ENCODE measurements around the gene PTPN14. TPM values are rescaled to one million over a fixed set of nuclear protein-coding genes. Genes with fewer than 3 reads are reported as not detected.

The PTPN14 gene
- total RNA-seq, 1 experiment from 2014 or later: 47.7 TPM

GRCh38 chr1:214402613-214403083 lies 148.8 kb downstream of the PTPN14 start:
- no peak for DNase-seq (ENCODE audit: low read depth)

- DNase-seq (ENCODE audit: low read depth): no peak
These were observed 149.7 kb downstream of the PTPN14 start for GRCh38 chr1:214401666-214402065.

GRCh38 chr1:214400131-214400530 lies 151.3 kb downstream of the PTPN14 start:
- no peak for DNase-seq (ENCODE audit: low read depth)

- DNase-seq (ENCODE audit: low read depth): no peak
These were observed 152.9 kb downstream of the PTPN14 start for GRCh38 chr1:214398490-214398889.

DNA sequence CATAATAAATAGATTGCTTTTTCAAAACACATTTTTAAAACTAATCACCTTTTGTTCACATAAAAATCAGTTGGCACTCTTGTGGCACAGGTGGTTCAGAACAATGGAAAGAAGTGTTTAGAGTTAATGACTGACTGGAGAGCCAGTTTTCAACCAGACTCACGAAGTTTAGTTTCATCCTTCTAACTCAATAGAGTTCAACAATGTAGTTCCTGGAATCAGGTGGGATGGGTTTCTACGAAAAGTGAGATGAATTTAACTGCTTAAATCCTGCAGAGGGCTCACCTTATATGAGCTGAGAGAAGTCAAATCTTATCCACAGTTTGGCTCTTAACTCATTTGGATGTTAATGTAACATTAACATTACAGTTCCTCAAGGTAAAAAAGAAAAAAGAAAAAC lies 153.9 kb downstream of the PTPN14 start:
- no peak for DNase-seq (ENCODE audit: low read depth)

GRCh38 chr1:214396330-214396729 lies 155.1 kb downstream of the PTPN14 start:
- DNase-seq (ENCODE audit: low read depth): no peak

DNA sequence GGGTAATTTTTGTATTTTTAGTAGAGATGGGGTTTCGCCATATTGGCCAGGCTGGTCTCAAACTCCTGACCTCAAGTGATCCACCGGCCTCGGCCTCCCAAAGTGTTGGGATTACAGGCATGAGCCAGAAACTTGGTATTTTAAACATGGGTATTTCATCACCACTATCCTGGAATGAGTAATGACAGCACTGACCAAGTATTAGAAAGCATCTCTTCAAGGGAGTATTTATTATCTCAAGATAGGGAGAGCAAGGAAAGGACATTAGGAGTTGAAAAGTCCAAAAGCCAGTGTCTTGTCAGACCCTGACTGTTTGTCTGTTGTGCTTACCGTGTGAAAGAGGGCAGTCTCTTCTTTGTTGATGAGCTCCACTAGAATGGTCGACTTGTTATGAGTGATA lies 156.8 kb downstream of the PTPN14 start:
- DNase-seq (ENCODE audit: low read depth): peak; percentile 77

GRCh38 chr1:214393086-214393485 lies 158.3 kb downstream of the PTPN14 start:
- DNase-seq (ENCODE audit: low read depth): no peak

GRCh38 chr1:214391873-214392645 lies 159.3 kb downstream of the PTPN14 start:
- no peak for DNase-seq (ENCODE audit: low read depth)

GRCh38 chr1:214389734-214390133 lies 161.7 kb downstream of the PTPN14 start:
- no peak for DNase-seq (ENCODE audit: low read depth)

GRCh38 chr1:214386747-214387146 lies 164.7 kb downstream of the PTPN14 start:
- peak; percentile 88 for DNase-seq (ENCODE audit: low read depth)

GRCh38 chr1:214386333-214386732 lies 165.1 kb downstream of the PTPN14 start:
- no peak for DNase-seq (ENCODE audit: low read depth)

- DNase-seq (ENCODE audit: low read depth): no peak
These were observed 166.0 kb downstream of the PTPN14 start for GRCh38 chr1:214385428-214385827.

DNA sequence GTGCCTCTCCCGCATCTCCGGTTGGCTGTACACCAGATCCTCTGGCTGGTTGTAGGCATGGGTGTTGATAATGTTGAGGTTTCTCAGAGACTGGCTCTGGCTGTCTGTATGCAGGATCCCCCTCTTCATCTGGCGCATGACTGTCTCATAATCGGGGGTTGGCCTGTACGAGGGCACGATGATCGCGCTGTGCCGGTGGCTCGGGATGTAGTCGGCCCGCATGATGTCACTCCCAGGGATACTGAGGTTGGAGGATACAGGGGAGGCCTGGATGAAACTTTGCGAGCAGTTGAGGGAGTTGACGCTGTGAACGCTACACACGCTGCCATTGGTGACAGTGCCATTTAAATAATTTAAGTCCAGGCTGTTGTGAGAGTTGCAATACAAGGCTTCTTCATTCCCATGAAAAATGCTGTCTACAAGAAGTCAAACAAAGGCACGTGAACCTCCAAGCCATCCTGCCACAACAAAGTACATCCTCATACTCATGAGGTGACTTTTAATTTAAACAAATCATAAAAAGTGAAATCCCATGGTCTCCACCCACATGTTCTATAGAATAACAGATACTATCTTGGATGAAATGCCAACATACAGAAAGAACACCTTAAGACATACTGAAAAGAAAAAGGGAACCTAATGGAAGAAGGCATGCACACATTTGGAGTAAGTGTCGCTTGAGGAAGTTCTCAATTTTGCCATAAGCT lies 166.9 kb downstream of the PTPN14 start:
- no peak for DNase-seq (ENCODE audit: low read depth)

DNA sequence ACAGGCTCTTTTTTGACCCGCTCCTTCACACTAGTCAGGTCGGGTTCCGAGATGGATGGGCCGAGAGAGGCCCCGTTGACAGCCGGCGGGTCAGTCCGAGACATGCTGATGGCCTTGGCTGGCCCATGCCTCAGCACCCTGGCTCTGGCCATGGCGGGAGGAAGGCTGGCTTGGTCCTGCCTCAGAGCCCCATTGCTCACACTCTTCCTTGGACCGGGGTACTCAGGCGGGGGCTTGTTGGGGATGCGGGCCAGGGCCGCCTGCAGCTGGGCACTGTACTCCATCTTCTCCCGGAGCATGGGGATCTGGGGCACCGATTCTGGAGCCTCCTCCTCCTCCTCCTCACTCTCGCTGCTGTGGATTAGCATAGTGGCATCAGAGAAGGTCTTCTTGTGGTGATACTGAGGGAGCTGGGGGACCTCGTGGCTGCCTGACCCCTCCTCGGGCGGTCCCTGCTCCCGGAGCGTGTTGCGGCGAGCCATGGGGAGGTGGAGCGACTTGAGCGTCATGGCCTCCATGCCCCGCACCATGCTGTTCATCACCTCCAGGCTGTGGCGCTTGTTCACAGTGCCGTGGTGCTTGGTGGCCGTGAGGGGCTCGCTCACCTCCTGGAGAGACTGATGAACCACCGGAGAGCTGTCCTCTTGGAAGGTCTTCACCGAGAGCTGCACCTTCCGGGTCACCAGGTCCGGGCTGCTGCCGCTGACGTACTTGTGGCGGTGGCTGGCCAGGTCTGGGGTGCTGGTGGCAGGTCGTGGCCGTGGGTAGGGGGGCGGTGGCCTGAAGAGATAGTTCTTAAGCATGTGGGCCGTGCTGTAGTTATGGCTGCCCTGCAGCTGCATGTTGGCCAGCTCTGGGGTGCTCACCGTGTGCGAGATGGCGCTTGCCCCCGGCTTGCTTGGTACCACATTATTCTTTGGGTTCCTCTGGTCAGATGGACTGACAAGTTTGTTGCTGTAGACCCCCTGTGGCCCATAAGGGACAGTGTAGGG lies 167.7 kb downstream of the PTPN14 start:
- DNase-seq (ENCODE audit: low read depth): no peak

DNA sequence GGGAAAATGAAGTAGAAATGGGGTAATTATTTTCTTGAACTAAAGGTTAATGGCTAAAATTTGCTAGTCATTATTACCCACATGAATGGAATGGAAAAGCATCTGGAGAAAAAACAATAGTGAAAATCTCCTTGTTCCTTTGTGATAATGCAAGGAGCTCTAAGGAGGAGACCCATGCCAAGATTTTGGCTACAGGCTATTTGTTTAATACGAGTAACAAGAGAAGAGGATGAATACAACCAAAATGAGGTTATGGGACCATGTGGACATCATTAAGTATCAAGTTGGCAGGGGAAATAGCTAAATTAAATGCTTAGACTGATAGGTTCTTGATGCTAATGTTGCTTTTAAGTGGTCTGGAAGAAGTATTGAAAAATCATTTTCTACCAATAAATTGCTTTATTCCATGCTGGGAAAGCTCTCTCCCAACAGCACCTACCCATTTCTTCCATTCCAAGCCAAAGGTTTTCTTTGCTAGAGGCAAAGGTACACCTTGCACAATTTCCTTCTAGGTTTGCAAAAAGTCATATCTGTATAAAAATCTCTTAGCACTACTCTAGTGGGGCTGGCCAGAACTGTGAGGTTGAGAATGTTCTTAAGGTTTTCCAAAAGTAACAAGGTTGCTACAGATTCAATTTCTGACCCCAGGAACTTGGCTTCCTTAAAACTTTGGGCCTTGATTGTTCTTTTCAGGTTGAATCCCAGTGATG lies 170.3 kb downstream of the PTPN14 start:
- no peak for DNase-seq (ENCODE audit: low read depth)

GRCh38 chr1:214380396-214380795 lies 171.0 kb downstream of the PTPN14 start:
- DNase-seq (ENCODE audit: low read depth): no peak

GRCh38 chr1:214379236-214379970 lies 172.0 kb downstream of the PTPN14 start:
- DNase-seq (ENCODE audit: low read depth): peak; percentile 30

- DNase-seq (ENCODE audit: low read depth): no peak
These were observed 172.9 kb downstream of the PTPN14 start for GRCh38 chr1:214378492-214378891.

GRCh38 chr1:214377886-214378285 lies 173.5 kb downstream of the PTPN14 start:
- DNase-seq (ENCODE audit: low read depth): peak; percentile 72
